ENCODE data around the gene KIAA0825.

- TF ChIP-seq CTCF (IDR thresholded peaks at IDR 0.05) (no peak), POLR2A (IDR thresholded peaks at IDR 0.05) (no peak)
Measured at GRCh38 chr5:94499806-94500205, 118.6 kb downstream of the KIAA0825 start.
